Prostate gland (tissue), 2 donors: ENCODE measurements around the gene SMPD1.

Experiments
- POLR2A ChIP-seq: fragments of 450-650 bp; IDR thresholded peaks from one replicate; pipeline ENCODE4 v1.6.1; 2016; ENCODE audit warnings: antibody characterized with exemption, mild to moderate bottlenecking
- TF ChIP-seq, protein P1 (sequence below), 4 experiments: fragments of 200-600 bp in 2 of 4; fragments of 450-650 bp in 2 of 4; sonication (generic) in 2 of 4; IDR thresholded peaks; 1 replicate in 3 of 4; 2 replicates in 1 of 4; pipeline ENCODE4 v1.5.1; 2016 to 2019; ENCODE audit warnings: antibody characterized with exemption in 4 of 4, mild to moderate bottlenecking in 2 of 4, moderate library complexity in 2 of 4

DNA sequence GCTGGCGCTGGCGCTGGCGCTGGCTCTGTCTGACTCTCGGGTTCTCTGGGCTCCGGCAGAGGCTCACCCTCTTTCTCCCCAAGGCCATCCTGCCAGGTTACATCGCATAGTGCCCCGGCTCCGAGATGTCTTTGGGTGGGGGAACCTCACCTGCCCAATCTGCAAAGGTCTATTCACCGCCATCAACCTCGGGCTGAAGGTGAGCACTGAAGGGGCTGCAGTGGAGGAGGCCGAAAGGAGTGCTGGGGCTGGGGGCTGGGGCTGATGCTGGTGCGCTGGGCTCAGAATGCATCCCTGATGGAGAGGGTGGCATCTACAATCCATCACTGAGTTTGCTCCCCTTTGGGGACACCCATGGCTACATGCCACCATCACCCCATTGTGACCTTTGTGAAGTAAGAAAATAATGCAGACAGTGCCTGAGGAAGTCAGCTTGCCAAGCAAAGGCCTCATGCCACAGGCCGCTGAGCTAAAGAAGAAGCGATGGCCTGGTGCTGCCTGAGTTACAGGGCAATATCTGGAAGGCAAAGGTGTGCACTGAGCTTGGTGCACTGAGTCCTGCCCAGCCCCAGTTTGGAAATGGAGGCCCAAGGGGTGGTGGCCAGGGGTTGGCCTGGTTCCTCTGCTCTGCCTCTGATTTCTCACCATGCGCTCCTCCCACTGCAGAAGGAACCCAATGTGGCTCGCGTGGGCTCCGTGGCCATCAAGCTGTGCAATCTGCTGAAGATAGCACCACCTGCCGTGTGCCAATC is 620 bp downstream of the SMPD1 start:
- TF ChIP-seq, protein P1, sequence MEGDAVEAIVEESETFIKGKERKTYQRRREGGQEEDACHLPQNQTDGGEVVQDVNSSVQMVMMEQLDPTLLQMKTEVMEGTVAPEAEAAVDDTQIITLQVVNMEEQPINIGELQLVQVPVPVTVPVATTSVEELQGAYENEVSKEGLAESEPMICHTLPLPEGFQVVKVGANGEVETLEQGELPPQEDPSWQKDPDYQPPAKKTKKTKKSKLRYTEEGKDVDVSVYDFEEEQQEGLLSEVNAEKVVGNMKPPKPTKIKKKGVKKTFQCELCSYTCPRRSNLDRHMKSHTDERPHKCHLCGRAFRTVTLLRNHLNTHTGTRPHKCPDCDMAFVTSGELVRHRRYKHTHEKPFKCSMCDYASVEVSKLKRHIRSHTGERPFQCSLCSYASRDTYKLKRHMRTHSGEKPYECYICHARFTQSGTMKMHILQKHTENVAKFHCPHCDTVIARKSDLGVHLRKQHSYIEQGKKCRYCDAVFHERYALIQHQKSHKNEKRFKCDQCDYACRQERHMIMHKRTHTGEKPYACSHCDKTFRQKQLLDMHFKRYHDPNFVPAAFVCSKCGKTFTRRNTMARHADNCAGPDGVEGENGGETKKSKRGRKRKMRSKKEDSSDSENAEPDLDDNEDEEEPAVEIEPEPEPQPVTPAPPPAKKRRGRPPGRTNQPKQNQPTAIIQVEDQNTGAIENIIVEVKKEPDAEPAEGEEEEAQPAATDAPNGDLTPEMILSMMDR (IDR thresholded peaks at IDR 0.05): no peak
- no peak for TF ChIP-seq POLR2A
